PFSK-1 (cell line): ENCODE data around the gene CARD19.

Source experiments
- FOXP2 ChIP-seq: optimal IDR thresholded peaks from 2 replicates; pipeline ENCODE3; 2011; ENCODE audit warnings: borderline replicate concordance, control low read depth, inconsistent platforms; ENCODE audit not compliant: insufficient read depth; ENCODE audit errors: extremely low read length, extremely low read depth
- POLR2AphosphoS5 ChIP-seq: IDR thresholded peaks from 2 replicates; pipeline ENCODE4 v1.6.1; 2012; ENCODE audit warnings: low read depth, mild to moderate bottlenecking, control low read depth, low read length, moderate library complexity
- REST ChIP-seq, 2 experiments: IDR thresholded peaks; 2 replicates each; pipeline versions ENCODE4 v1.6.1 to v1.8.0; 2011 to 2012; ENCODE audit warnings: low read depth in 2 of 2, low read length in 2 of 2, control low read depth in 1 of 2, inconsistent platforms in 1 of 2, mild to moderate bottlenecking in 1 of 2, moderate library complexity in 1 of 2; ENCODE audit not compliant: insufficient read depth in 1 of 2
- SIN3A ChIP-seq: IDR thresholded peaks from 2 replicates; pipeline ENCODE4 v1.6.1; 2012; ENCODE audit warnings: mild to moderate bottlenecking, low read length, moderate library complexity, borderline replicate concordance; ENCODE audit not compliant: insufficient read depth
- TAF1 ChIP-seq: IDR thresholded peaks from 2 replicates; pipeline ENCODE4 v1.6.1; 2012; ENCODE audit warnings: low read length, control low read depth, borderline replicate concordance; ENCODE audit not compliant: insufficient read depth

- no peak for TF ChIP-seq REST (IDR thresholded peaks at IDR 0.05; ENCODE audit: insufficient read depth in 1 of 2, low read depth in 2 of 2, low read length in 2 of 2)
- TF ChIP-seq POLR2AphosphoS5: no peak
- no peak for TF ChIP-seq TAF1
- no peak for TF ChIP-seq SIN3A
- TF ChIP-seq FOXP2: no peak
Observed at GRCh38 chr9:93059715-93060578, 36.1 kb upstream of the CARD19 start.
